Heart left ventricle (tissue), 16 donors: ENCODE measurements around the gene WNT10A. TPM values are rescaled to one million over a fixed set of nuclear protein-coding genes. Genes with fewer than 3 reads are reported as not detected.

ENCODE experiments used
- ATAC-seq, 4 donors: fragments of 200-7000 bp; cut with Tn5 transposase; one replicate each; pipeline ENCODE4 v1.9.1; 2020 to 2022; ENCODE audit warnings: moderate library complexity in 4 of 4, mild to moderate bottlenecking in 3 of 4, moderate number of reproducible peaks in 1 of 4
- DNase-seq, 5 donors: peaks; one replicate each; pipeline ENCODE4 v3.0.0-alpha.2; 2020
- H3K27ac ChIP-seq, 12 donors: fragments of 200-600 bp; sonication (generic) in 4 of 12; one replicate each; pipeline versions ENCODE4 v1.5.0 to v1.8.0; 2016 to 2022; ENCODE audit warnings: mild to moderate bottlenecking in 2 of 12
- H3K27me3 ChIP-seq, 9 donors: fragments of 200-600 bp; sonication (generic) in 2 of 9; one replicate each; pipeline versions ENCODE4 v1.5.1 to v1.8.0; 2016 to 2022; ENCODE audit warnings: mild to moderate bottlenecking in 3 of 9
- H3K36me3 ChIP-seq, 9 donors: fragments of 200-600 bp; sonication (generic) in 2 of 9; one replicate each; pipeline versions ENCODE4 v1.5.0 to v1.8.0; 2018 to 2022; ENCODE audit warnings: mild to moderate bottlenecking in 2 of 9
- H3K4me1 ChIP-seq, 12 donors: fragments of 200-600 bp; sonication (generic) in 4 of 12; one replicate each; pipeline versions ENCODE4 v1.5.0 to v1.8.0; 2016 to 2022; ENCODE audit warnings: mild to moderate bottlenecking in 3 of 12
- H3K4me3 ChIP-seq, 12 donors: fragments of 200-600 bp; sonication (generic) in 4 of 12; one replicate each; pipeline versions ENCODE4 v1.5.0 to v1.8.0; 2017 to 2022; ENCODE audit warnings: mild to moderate bottlenecking in 9 of 12, moderate library complexity in 4 of 12
- H3K9me3 ChIP-seq, 12 donors: fragments of 200-600 bp; sonication (generic) in 4 of 12; one replicate each; pipeline versions ENCODE4 v1.5.0 to v1.8.0; 2016 to 2022; ENCODE audit warnings: mild to moderate bottlenecking in 1 of 12
- POLR2A ChIP-seq, 2 donors: fragments of 450-650 bp; IDR thresholded peaks; one replicate each; pipeline ENCODE4 v1.6.1; 2017; ENCODE audit warnings: antibody characterized with exemption in 2 of 2, mild to moderate bottlenecking in 2 of 2, moderate library complexity in 2 of 2
- WGBS, 4 donors: extraction: QIAGEN DNeasy Blood & Tissue Kit in 2 of 4; methylation state at CpG; one replicate each; pipeline versions ENCODE4 v1.1.5 to v1.1.7; 2013 to 2018; 5-methylcytosine and 5-hydroxymethylcytosine counted together
- intact Hi-C, 10 donors: fragments of 100-400 bp; cut with DNase I; formaldehyde crosslinking; loops; one replicate each; pipeline versions ENCODE4 v1.11.1 to v1.14.2; 2022
- polyA plus RNA-seq, 2 donors: library from polyadenylated mRNA; stranded (reverse); fragments of 200-250 nt; gene quantifications; one replicate each; pipeline ENCODE4 v1.2.3, GENCODE V29; 2013
- total RNA-seq, 9 donors: library from RNA; depleted of rRNA in 2 of 9; stranded (reverse); fragments of >200 nt in 2 of 9; fragmentation: NEBNext Ultra II Directional in 3 of 9; extraction: Animal tissue kit (Norgen Biotek cat#: 25700) in 3 of 9; gene quantifications; one replicate each; pipeline versions ENCODE4 v1.1.0 to v1.2.4, GENCODE V29; 2016 to 2023
- TF ChIP-seq, protein P1 (sequence below), 12 donors: fragments of 200-600 bp; sonication (generic) in 4 of 12; IDR thresholded peaks; one replicate each; pipeline versions ENCODE4 v1.5.0 to v1.8.0; 2018 to 2022; ENCODE audit warnings: antibody characterized with exemption in 12 of 12, mild to moderate bottlenecking in 5 of 12
- donor health status: ischemic (EF 13 %, LVEDD 7.1; RV severe dilation, severe dysfunction).
- donor health status: healthy with polysubstance abuse.
- donor health status: DM: no; HTN: yes; CAD: no.
- donor health status: DM: no; HTN: no; CAD: no.
- donor health status: ischemic (EF 25% LVEDD 6.9; RV normal size, moderate dysfunction).
- donor health status: ischemic (EF 25% LVEDD 5.7; RV mildly dilated, moderate dysfunction).
- donor health status: healthy.
- donor health status: DM: yes; HTN: yes; CAD: no.
- donor health status: ischemic (EF 35%, LVEDD 5.7; RV mildly dilated, moderate dysfunction).
- donor health status: nonischemic (EF 11% LVEDD 7.7; RV severe dilation, severe dysfunction).
- donor health status: DM: yes; HTN: yes; CAD: no.
- donor health status: PGD.
- donor health status: ischemic (EF 29% LVEDD 5.4; RV normal size, mild dysfunction).
- donor health status: nonischemic (EF 23%, LVEDD 6.1; RV moderate dilation, normal function).

WNT10A gene
- total and polyA plus RNA-seq, 11 donors: 0.08 to 1.3 (median 0.16) TPM; not detected in 8

DNA sequence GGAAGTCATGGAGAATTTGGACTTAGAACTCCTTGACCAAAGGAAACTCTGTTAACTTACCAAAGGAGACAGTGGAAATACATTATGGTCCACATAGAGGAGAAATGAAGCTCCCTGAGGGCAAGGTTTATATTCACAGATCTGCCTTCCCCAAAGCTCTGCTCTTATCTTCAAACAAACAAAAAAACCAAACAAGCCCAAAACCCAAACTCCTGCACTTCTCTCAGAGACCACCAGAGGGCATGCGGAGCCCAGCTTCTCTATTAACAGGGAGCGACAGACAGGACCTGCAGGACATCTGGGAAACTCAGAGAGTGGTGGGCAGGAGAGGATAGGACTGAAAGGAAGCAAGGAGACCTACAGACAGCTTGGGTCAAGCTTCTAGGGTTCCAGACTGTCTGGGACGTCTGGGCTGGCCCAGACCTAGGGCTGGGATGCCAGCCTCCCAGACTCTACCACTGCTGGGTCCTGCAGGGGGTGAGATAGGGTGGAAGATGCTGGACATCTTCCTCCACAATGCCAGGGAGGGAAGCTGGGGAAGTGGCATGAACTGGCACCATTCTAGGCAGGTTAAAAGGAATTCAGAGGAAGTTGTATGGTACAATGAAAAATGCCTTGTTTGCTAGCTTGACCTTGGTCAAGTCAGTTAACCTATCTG lies 4.0 kb upstream of the WNT10A start:
- DNase-seq (peak in 4 of 5 donors; percentile 46 to 62 (median 53)), ATAC-seq (peak in 3 of 4 donors; percentile 9 to 50 (median 48))
- intact Hi-C loops: loop anchor here in 8 of 10 donors (1.0 to 10.0 kb wide), 5 partner anchors 20 to 278 kb away; no protein-coding TSS in a partner anchor
- Histone ChIP-seq H3K27ac (no peak overlapping the region), H3K9me3 (no peaks in the 10 kb centered on the region), H3K4me1 (peaks cover 0 to 32% (median 10%) of the 10 kb centered on the region in 12 donors), H3K27me3 (peaks cover 48 to 100% (median 89%) of the 10 kb centered on the region in 9 donors), H3K36me3 (no peaks in the 10 kb centered on the region), H3K4me3 (no peak overlapping the region)
- WGBS, 4 donors: 1 to 5% (median 2%) methylated on average over 3 of the region's 3 CpGs
- no peak for TF ChIP-seq POLR2A (IDR thresholded peaks at IDR 0.05)
- TF ChIP-seq, protein P1, sequence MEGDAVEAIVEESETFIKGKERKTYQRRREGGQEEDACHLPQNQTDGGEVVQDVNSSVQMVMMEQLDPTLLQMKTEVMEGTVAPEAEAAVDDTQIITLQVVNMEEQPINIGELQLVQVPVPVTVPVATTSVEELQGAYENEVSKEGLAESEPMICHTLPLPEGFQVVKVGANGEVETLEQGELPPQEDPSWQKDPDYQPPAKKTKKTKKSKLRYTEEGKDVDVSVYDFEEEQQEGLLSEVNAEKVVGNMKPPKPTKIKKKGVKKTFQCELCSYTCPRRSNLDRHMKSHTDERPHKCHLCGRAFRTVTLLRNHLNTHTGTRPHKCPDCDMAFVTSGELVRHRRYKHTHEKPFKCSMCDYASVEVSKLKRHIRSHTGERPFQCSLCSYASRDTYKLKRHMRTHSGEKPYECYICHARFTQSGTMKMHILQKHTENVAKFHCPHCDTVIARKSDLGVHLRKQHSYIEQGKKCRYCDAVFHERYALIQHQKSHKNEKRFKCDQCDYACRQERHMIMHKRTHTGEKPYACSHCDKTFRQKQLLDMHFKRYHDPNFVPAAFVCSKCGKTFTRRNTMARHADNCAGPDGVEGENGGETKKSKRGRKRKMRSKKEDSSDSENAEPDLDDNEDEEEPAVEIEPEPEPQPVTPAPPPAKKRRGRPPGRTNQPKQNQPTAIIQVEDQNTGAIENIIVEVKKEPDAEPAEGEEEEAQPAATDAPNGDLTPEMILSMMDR (IDR thresholded peaks at IDR 0.05): peak; percentile 84 to 96 (median 92)

DNA sequence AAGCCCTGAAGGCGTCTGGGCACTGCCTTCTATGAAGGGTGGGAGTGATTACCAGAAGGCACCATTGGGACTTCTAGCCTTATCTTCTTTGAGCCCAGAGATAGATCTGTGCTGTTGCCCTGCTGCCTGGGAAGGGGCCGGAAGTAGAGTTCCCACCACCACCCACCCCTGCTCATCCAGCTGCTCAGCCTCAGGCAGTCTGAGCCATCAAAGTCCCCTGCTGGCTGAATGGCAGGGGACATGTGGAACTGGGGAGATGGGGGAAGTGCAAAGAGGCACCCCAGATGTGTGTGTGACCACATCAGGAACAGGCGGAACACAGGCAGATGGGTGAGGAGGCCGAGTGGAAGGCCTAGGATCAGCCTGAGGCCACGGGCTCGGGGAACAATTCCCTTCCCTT lies 3.3 kb upstream of the WNT10A start:
- Histone ChIP-seq H3K4me1 (peaks cover 0 to 30% (median 10%) of the 10 kb centered on the region in 12 donors), H3K27me3 (peaks cover 46 to 99% (median 87%) of the 10 kb centered on the region in 9 donors), H3K9me3 (no peaks in the 10 kb centered on the region), H3K36me3 (no peaks in the 10 kb centered on the region), H3K4me3 (no peak overlapping the region), H3K27ac (no peak overlapping the region)
- DNase-seq: no peak
- no peak for TF ChIP-seq POLR2A (IDR thresholded peaks at IDR 0.05)
- TF ChIP-seq, protein P1 (IDR thresholded peaks at IDR 0.05): no peak
- 42 to 64% (median 54%) methylated on average over 3 to 6 of the region's 6 CpGs for WGBS, 4 donors
- no peak for ATAC-seq
- intact Hi-C loops: loop anchor here in 6 of 10 donors (2.0 to 10.0 kb wide), 4 partner anchors 19 to 277 kb away; no protein-coding TSS in a partner anchor

DNA sequence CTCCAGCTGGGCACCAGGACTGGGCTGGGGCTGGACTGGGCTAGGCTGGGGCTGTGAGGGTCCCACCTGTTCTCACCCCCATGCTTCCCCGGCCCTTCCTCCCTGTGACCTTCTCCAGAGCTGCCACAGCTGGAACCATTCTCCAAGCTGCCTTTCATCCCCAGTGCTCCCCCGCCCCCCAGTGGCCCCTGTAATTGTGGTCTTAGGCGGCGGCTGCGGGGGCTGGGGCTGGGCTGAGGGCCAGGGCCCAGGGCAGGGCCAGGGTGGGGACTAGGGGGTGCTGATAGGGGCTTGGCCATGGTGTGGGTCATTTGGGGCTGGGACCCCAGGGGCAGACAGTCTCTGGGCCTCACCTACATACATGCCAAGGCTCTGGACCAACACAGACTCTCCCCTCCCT lies 2.8 kb upstream of the WNT10A start:
- Histone ChIP-seq H3K36me3 (no peaks in the 10 kb centered on the region), H3K27me3 (peaks cover 41 to 99% (median 86%) of the 10 kb centered on the region in 9 donors), H3K4me3 (no peak overlapping the region), H3K9me3 (no peaks in the 10 kb centered on the region), H3K27ac (no peak overlapping the region), H3K4me1 (peaks cover 0 to 35% (median 12%) of the 10 kb centered on the region in 12 donors)
- DNase-seq: no peak
- TF ChIP-seq, protein P1 (IDR thresholded peaks at IDR 0.05): no peak
- no peak for TF ChIP-seq POLR2A (IDR thresholded peaks at IDR 0.05)
- no peak for ATAC-seq
- intact Hi-C loops: loop anchor here in 6 of 10 donors (2.0 to 10.0 kb wide), 4 partner anchors 19 to 277 kb away; no protein-coding TSS in a partner anchor
- 21 to 41% (median 26%) methylated on average over 1 to 5 of the region's 5 CpGs for WGBS, 4 donors

DNA sequence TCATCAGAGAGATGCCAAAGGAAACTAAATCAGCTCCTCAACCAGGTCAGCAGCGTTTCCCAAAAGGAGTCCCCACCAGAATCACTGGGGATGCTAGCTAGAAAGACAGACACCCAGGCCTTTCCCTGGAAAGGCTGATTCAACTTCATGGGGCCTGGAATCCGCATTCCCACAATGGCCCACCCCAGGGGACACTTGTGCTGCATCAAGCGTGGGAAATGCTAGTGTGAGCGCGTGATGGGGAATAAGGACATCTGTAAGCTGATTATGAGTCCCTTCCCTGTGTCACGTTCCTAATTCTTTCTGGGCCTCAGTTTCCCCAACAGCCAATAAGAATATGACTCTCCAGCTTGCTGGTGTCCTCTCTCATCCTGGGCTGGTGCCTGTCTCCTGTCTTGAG lies 2.2 kb upstream of the WNT10A start:
- H3K27ac ChIP-seq: no peak overlapping the region
- H3K27me3 ChIP-seq: peaks cover 40 to 99% (median 84%) of the 10 kb centered on the region in 9 donors
- WGBS, 4 donors: 28 to 40% (median 34%) methylated on average over 6 of the region's 6 CpGs
- H3K9me3 ChIP-seq: no peaks in the 10 kb centered on the region
- H3K4me3 ChIP-seq: no peak overlapping the region
- DNase-seq (no peak), ATAC-seq (no peak)
- TF ChIP-seq POLR2A (IDR thresholded peaks at IDR 0.05): no peak
- TF ChIP-seq, protein P1 (IDR thresholded peaks at IDR 0.05): no peak
- intact Hi-C loops: loop anchor here in 4 of 10 donors (10.0 kb wide), 2 partner anchors 246 to 276 kb away; no protein-coding TSS in a partner anchor
- peaks cover 0 to 35% (median 15%) of the 10 kb centered on the region in 12 donors for H3K4me1 ChIP-seq
- no peaks in the 10 kb centered on the region for H3K36me3 ChIP-seq
